GM21723 (cell line): ENCODE data around the gene DBNDD1.

ENCODE experiments used
- ATAC-seq: cut with Tn5 transposase; IDR thresholded peaks from one replicate; pipeline ENCODE4 v1.9.1; 2021; ENCODE audit warnings: mild to moderate bottlenecking, moderate library complexity; ENCODE audit not compliant: unreplicated experiment

The DBNDD1 gene

DNA sequence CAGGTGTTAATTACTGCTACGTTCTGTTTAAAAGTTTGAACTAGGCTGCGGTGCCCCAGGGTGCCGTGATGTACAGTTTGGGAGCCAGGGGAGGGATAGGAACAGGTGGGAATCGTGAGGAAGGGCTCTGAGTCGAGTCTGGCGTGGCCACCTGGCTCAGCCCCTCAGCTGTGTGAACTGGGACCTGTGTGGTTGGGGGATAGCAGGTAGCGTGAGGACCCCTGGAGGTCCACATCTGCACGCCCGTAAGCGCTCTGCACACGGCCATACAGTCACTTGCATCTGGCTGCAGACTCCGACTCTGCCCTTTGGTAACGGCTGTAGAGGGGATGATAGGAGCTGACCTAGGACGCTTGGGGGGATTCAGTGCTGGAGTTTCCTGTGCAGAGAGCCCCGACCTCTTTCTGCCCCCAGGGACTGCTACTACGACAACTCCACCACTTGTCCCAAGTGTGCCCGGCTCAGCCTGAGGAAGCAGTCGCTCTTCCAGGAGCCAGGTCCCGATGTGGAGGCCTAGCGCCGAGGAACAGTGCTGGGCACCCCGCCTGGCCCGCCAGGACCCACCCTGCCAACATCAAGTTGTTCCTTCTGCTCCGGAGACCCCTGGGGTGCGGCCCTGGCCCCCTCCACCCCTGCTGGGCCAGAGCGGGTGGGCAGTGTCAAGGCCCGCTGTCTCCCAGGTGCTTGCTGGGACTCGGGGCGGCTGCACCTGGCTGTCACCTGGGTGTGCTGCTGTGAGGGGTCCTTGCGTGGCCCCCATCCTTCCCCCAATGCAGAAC, 53.6 kb downstream of the DBNDD1 start:
- no peak for ATAC-seq

DNA sequence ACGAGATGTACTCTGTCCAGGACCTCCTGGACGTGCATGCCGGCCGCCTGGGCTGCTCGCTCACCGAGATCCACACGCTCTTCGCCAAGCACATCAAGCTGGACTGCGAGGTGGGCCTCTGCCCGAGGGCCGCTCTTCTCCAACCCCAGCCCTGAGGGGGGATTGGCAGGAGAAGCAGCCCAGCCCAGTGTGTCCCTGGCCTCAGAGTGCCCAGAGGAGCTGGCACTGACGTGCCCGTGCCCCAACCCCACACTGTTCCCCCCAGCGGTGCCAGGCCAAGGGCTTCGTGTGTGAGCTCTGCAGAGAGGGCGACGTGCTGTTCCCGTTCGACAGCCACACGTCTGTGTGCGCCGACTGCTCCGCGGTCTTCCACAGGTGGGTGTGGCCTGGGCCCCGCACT, 55.1 kb downstream of the DBNDD1 start:
- no peak for ATAC-seq

DNA sequence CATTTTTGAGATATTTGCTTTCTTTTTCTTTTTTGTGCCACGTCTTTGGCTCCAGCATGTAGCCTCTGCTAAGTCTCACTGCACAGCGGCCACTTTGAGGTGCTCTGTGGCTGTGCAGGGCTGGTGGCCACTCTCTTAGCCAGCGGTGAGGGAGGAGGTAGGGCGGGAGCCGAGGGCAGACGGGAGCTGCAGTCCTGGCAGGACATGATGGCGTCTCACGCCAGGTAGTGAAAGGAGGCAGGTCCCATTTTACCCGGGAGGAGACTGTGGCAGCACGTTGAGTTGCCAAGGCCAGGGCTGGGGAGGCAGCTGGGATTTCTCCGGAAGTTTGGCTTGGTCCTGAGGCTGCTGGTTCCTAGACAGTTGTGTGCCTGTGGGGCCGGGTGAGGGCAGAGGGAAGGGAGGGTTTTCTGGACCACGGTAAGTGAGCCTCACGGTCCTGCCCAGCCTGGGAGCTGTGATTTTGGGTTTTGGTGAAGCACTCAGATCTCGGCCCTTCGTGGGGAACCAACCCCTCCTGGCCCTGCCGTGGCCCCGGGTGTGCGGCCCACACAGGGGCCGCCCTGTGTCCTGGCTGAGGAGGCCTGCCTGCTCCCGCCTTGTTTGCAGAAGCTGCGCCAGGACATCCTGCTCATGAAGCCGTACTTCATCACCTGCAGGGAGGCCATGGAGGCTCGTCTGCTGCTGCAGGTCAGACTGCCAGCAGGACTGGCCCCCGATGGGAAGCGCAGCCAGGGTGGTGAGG, 56.3 kb downstream of the DBNDD1 start:
- no peak for ATAC-seq

DNA sequence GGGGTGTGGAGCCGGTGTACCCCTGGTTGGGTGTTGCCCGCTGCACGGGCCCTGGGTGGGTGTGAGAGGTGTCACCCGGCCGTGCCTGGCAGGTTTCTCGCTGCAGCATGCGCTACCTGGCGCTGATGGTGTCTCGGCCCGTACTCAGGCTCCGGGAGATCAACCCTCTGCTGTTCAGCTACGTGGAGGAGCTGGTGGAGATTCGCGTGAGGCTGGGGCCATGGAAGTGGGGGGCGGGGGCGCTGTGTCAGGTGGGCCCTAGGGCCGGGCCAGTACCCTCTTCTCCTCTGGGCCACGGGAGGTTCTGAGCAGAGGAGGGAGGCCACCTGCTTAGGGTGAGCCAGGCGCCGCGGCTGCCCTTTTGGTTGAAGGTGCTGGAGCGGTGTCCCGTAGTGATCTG, 57.3 kb downstream of the DBNDD1 start:
- no peak for ATAC-seq

DNA sequence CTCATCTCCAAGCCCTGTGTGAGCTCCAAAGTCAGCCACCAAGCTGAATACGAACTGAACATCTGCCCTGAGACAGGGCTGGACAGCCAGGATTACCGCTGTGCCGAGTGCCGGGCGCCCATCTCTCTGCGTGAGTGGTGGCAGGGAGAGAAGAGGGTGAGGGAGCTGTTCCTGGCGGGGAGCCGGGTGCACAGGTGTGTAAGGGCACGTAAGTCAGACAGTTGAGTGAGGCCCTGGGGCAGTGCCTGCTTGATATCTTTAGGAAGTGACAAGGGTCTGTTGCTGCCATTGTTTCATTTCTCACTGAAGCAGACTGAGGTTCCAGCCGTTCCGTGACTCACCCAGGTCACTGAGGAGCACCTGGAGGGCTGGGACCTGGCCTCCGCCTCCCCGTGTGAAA, 58.3 kb downstream of the DBNDD1 start:
- ATAC-seq = no peak

DNA sequence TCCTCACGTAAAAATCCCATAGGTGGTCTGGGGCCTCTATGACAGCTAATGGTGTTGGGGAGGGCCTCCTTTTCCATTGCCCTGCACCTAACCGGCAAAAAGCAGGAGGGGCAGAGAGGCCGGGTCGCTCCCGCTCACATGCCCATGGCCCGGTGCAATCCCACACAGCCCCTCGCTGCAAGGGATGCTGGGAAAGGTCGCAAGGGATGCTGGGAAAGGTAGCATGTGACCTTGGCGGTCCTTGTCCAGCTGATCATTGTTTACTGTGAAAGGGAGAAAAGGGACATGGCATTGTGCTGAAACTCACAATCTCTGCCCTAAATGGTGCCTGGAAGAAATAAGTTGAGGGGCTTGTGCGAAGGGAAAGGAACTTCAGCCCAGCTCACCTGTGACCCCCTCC, 60.7 kb downstream of the DBNDD1 start:
- no peak for ATAC-seq

DNA sequence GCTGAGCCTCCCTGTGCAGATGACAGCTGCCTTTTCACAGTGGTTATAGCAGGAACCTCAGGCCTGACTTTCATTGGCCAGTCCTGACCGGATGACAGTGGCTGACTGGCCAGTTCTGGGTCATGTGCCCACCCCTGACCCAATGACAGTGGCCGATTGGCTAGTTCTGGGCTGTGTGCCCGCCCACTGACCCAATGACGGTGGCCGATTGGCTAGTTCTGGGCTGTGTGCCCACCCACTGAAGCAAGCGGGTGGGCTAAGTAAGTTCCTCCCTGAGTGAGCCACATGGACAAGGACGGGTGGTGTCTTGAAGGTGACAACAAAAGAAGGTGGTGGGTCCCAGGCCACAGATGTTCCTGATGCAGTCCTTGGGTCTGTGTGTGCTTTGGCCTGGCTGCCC, 61.2 kb downstream of the DBNDD1 start:
- no peak for ATAC-seq

DNA sequence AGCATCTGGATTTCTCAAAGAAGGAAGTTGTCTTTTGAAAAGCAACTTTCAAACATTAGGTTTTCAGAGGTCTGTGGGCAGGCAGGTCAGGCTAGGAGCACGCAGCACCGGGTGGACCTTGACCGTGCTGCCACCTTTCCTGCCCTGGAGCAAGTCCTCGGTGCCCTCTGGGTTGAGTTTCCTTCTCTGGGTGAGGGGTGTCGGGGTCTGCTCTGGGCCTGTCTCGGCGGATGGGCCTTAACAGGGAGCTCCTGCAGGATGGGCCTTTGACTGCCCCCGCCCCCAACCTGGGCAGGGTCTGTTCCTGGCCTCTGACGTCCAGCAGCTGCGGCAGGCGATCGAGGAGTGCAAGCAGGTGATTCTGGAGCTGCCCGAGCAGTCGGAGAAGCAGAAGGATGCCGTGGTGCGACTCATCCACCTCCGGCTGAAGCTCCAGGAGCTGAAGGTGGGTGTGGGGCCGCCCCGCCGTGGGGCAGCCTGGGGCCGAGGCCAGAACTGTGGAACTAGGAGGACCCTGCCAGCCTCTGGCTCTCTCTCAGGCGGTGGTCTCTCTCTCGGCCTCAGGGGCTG, 62.0 kb downstream of the DBNDD1 start:
- no peak for ATAC-seq

DNA sequence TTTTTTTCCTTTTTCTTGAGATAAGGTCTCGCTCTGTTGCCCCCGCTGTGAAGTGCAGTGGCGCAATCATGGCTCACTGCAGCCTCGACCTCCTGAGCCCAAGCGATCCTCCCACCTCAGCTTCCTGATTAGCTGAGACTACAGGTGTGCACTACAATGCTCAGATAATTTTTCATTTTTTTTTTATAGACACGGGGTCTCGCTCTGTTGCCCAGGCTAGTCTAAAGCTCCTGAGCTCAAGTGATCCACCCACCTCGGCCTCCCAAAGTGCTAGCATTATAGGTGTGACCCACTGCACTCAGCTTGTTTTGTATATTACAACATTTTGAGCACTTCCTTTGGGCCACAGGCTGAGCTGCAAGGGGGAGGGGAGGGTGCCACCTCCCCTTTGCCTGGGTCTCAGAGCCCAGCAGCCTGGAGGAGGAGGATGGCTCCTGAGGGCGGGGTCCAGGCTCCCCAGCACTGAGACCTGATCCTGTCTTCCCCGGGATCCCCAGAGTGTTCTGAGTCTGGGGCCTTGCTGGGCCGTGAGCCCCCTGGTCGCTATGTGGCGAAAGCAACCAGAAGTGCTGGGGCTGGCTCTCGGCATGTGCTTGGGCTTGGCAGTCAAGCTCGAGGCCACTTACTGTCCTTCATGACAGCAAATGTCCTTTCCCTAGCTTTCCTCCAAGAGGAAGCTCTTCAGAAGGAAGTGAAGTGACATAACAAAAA, 62.6 kb downstream of the DBNDD1 start:
- ATAC-seq = no peak

DNA sequence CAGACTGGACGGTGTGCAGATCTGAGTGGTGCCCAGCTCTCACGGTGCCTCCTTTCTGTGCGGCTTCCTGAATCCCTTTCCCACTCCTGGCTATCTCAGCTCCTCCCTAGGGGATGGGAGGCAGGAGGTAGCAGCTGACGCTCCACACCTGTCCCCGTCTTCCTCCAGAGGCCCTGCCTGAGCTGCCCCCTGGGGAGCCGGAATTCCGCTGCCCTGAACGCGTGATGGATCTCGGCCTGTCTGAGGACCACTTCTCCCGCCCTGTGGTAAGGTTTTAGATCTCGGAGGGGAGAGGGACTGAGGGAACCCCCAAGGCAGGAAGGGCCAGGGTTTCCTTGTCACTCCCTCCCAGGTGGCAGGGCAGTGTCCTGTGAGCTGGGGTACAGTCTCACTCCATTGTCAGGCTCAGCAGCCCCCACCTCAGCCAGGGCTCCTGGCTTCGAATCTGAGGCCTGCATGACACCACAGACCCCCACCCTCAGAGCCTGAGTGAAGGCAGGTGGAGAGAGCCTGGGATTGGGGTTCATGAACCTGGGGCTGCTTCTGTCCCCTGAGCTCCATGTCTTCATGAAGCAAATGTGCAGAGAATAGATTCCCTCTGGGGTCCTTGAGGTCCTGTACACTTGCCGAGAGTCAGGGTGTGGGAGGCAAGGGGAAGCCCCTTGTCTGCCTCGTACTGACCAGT, 64.1 kb downstream of the DBNDD1 start:
- no peak for ATAC-seq
